Activated naive CD4-positive, alpha-beta T cell treated with anti-CD3 and anti-CD28 coated beads, Interleukin-2, amount 50 U/mL, for 24 hours (primary cell): ENCODE data around the gene CCDC57.
"Not testable (repeated sequence)": the region's sequence is repeated elsewhere in the genome, so short reads cannot be mapped to it uniquely, and the experiment has no call there.

Experiments used
- H3K27ac Mint-ChIP-seq: one replicate; pipeline ENCODE4 v1.8.0; 2021; ENCODE audit warnings: mild to moderate bottlenecking, mixed read lengths
- H3K27me3 Mint-ChIP-seq: one replicate; pipeline ENCODE4 v1.8.0; 2021; ENCODE audit warnings: mixed read lengths
- H3K36me3 Mint-ChIP-seq: one replicate; pipeline ENCODE4 v1.8.0; 2021; ENCODE audit warnings: mixed read lengths
- H3K4me1 Mint-ChIP-seq: one replicate; pipeline ENCODE4 v1.8.0; 2021; ENCODE audit warnings: mixed read lengths
- H3K4me3 Mint-ChIP-seq: one replicate; pipeline ENCODE4 v1.8.0; 2021; ENCODE audit warnings: mild to moderate bottlenecking, mixed read lengths
- H3K9me3 Mint-ChIP-seq: one replicate; pipeline ENCODE4 v1.8.0; 2021; ENCODE audit warnings: mixed read lengths

CCDC57 gene

GRCh38 chr17:82186221-82186620, 26.4 kb downstream of the CCDC57 start:
- Mint-ChIP-seq H3K36me3 (peaks cover 9% of the 10 kb centered on the region), H3K4me3 (no peak overlapping the region), H3K9me3 (no peaks in the 10 kb centered on the region), H3K27me3 (no peaks in the 10 kb centered on the region), H3K4me1 (no peaks in the 10 kb centered on the region), H3K27ac (no peak overlapping the region)

DNA sequence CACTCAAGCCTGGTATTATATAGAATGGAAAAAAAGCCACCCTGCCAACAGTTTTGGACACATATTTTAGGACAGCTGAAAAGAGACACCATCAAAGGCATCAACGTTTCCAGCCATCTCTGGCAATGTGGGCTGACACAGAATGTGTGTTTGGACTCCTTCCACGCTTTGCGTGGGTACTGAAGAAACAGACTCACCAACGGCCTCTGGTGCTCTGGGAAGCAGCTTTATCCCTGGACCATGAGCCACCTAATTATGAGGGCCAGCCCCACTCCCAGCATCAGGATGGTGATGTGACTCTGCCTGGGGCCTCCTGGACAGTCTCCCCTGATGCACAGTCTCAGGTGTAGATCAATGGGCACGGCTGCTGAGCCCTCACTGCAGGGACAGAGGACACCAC, 27.9 kb downstream of the CCDC57 start:
- H3K4me1 Mint-ChIP-seq: no peaks in the 10 kb centered on the region
- no peak overlapping the region for H3K27ac Mint-ChIP-seq
- H3K4me3 Mint-ChIP-seq: no peak overlapping the region
- peaks cover 12% of the 10 kb centered on the region for H3K36me3 Mint-ChIP-seq
- H3K9me3 Mint-ChIP-seq: no peaks in the 10 kb centered on the region
- no peaks in the 10 kb centered on the region for H3K27me3 Mint-ChIP-seq

DNA sequence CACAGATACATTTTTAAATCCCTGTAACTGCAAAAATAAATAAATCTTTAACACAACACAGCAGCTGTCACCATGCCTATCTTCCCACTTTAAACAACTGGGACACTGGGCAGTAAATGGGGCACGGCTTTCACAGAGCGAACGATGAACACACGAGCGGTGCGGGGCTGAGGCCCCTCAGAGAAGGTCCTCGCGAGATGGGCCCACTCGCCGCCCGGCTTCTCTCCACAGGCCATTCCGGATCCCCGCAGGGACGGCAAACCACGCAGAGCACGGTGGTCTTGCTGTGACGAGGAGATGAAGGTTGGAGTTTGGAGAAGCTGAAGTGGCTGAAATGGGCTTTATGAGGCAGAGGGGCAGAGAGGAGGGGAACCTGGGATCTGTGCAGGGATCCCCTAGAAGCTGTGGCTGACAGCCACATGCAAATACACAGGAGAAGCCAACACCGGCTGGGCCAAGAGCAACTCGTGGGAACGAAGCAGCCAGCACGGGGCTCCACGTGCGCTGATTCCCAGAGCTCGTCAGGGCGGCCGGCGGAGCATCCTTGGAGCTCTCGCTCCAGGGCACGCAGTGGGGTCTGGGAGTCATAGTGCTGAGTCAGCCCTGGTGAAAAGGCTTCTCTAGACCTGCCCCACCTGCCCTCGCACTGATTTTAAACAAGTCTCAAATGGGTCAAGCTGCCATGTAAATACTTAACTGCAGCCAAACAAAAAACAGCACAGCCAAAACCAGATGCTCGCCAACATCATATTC, 31.7 kb downstream of the CCDC57 start:
- Mint-ChIP-seq H3K9me3 (no peaks in the 10 kb centered on the region), H3K4me1 (no peaks in the 10 kb centered on the region), H3K27ac (no peak overlapping the region), H3K36me3 (peaks cover 13% of the 10 kb centered on the region), H3K27me3 (no peaks in the 10 kb centered on the region), H3K4me3 (no peak overlapping the region)

DNA sequence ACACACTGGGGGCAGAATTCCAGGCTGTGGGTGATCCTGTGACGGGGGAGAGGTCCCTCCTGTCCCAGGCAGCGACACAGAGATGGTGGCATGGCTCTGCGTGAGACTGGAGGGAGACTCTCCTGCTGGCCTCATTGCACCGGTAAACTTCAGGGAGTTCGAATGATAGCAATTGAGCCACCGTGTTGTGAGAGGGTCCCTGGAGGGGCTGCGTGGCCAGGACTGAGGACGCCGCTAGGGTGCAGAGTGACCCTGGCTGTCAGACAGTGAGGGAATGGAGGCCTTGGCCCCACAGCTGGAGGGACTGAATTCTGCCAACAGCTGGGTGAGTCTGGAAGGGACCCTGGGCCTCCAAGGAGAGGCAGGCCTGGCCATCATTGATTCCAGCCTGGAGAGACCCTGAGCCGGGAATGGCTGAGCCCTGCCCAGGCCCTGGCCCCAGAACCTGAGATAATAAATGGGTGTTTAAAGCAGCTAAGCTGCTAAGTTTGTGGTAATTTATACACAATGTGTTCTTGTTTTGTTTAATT, 32.6 kb downstream of the CCDC57 start:
- Mint-ChIP-seq H3K27ac (no peak overlapping the region), H3K4me3 (no peak overlapping the region), H3K27me3 (no peaks in the 10 kb centered on the region), H3K36me3 (peaks cover 12% of the 10 kb centered on the region), H3K4me1 (no peaks in the 10 kb centered on the region), H3K9me3 (no peaks in the 10 kb centered on the region)

DNA sequence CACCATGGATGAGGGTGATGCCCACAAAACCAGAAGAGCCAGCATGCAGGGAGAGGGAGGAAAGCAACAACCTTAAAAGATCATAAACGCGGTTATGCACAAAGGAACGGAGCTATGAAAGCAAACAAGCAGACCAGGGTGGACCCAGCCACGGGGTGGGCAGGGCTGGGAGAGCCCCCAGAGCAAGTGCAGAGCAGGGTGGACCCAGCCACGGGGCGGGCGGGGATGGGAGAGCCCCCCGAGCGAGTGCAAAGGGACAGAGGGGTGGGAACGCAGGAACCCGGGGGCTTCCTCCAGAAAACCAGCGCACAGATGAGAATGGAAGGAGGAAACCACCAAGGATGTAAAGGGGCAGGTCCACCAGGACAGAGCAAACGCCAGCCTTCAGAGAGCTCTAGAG, 33.2 kb downstream of the CCDC57 start:
- H3K27me3 Mint-ChIP-seq: no peaks in the 10 kb centered on the region
- H3K4me1 Mint-ChIP-seq: no peaks in the 10 kb centered on the region
- no peak overlapping the region for H3K4me3 Mint-ChIP-seq
- no peaks in the 10 kb centered on the region for H3K9me3 Mint-ChIP-seq
- H3K36me3 Mint-ChIP-seq: peaks cover 11% of the 10 kb centered on the region
- no peak overlapping the region for H3K27ac Mint-ChIP-seq

DNA sequence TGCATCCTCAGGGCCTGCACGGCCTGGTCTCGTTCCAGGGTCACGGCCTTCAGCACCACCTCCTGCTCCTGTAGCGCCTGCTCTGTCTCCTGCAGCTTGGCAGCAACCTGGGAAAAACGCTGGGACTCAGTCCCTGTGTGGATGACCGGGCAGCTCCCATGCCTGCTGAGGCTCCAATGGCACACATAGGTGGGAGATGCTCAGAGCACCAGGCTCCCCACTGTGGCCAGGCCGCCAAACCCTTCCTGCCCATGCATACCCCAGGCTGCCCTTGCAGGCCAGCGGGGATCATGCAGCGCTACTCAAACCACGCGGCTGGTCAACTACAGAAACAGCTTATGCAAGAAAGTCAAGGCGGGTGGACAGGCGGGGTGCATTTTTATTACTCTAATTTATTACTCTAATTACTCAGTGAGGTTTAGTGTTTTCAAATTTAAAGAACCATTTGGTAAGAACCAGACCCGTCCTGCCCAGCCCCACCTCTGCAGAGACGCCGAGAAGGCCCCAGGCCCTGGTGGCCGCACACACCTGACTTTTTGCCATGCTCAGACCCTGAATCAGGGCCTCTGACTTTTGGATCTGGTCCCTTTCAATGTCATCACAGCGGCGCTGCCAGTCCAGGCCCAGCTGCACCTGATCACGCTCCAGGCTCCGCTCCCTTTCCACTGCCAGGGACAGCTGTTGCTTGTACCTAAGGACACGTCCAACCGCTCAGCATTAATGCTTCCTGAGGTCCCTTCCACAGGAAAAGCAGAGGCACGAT, 34.0 kb downstream of the CCDC57 start:
- no peak overlapping the region for H3K27ac Mint-ChIP-seq
- H3K36me3 Mint-ChIP-seq: peaks cover 10% of the 10 kb centered on the region
- H3K4me1 Mint-ChIP-seq: no peaks in the 10 kb centered on the region
- H3K9me3 Mint-ChIP-seq: no peaks in the 10 kb centered on the region
- no peak overlapping the region for H3K4me3 Mint-ChIP-seq
- H3K27me3 Mint-ChIP-seq: no peaks in the 10 kb centered on the region

DNA sequence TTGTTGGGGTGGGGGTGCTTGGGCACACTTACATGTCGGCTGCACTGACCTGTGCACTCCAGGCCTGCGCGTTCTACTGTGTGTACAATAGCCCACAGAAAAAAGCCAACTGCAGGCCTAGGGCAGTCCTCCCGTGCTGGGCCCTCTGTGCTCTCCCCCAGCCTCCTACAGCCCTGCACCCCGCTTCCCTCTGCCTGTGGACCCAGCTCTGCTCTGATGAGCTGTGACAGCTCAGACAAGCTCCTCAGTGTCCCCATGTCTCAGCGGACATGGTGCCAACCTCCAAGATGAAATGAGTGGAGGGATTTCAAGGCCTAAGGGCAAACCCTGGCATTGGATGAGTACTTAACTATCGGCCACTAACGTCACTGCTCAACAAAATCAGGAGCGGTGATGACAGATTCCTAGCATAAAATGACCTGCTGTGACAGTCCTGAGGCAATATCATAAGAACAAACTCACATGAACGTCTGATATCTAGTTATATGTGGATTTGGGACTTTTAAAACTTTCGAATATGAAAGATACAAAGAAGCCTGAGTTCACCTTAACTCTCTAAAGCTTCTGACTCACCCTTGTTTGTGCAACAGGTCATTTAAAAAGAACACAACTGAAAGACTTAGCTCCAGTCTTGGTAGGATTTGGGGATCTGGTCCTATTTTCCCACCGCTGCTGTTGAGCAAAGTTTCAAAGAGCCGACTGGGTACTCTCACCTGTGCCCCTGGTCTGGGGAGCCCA, 34.7 kb downstream of the CCDC57 start:
- Mint-ChIP-seq H3K9me3 (no peaks in the 10 kb centered on the region), H3K4me3 (no peak overlapping the region), H3K27me3 (no peaks in the 10 kb centered on the region), H3K27ac (no peak overlapping the region), H3K36me3 (peaks cover 5% of the 10 kb centered on the region), H3K4me1 (no peaks in the 10 kb centered on the region)

- no peaks in the 10 kb centered on the region for H3K9me3 Mint-ChIP-seq
- peaks cover 5% of the 10 kb centered on the region for H3K36me3 Mint-ChIP-seq
- no peak overlapping the region for H3K27ac Mint-ChIP-seq
Observed at GRCh38 chr17:82177276-82177675, 35.4 kb downstream of the CCDC57 start.

GRCh38 chr17:82175951-82176350, 36.7 kb downstream of the CCDC57 start:
- Mint-ChIP-seq H3K36me3 (peaks cover 4% of the 10 kb centered on the region), H3K4me3 (no peak overlapping the region), H3K27me3 (no peaks in the 10 kb centered on the region), H3K27ac (no peak overlapping the region), H3K4me1 (no peaks in the 10 kb centered on the region), H3K9me3 (no peaks in the 10 kb centered on the region)

More at GRCh38 chr17:82177276-82177675, 35.4 kb downstream of the CCDC57 start:
- Mint-ChIP-seq H3K4me1 (no peaks in the 10 kb centered on the region), H3K4me3 (no peak overlapping the region), H3K27me3 (no peaks in the 10 kb centered on the region)

- Mint-ChIP-seq H3K36me3 (peaks cover 4% of the 10 kb centered on the region), H3K4me3 (no peak overlapping the region), H3K9me3 (no peaks in the 10 kb centered on the region), H3K4me1 (no peaks in the 10 kb centered on the region), H3K27ac (no peak overlapping the region), H3K27me3 (no peaks in the 10 kb centered on the region)
Observed at GRCh38 chr17:82175201-82175600, 37.4 kb downstream of the CCDC57 start.

GRCh38 chr17:82174042-82174857, 38.4 kb downstream of the CCDC57 start:
- H3K27ac Mint-ChIP-seq, H3K4me3 Mint-ChIP-seq, H3K27me3 Mint-ChIP-seq, H3K9me3 Mint-ChIP-seq, H3K4me1 Mint-ChIP-seq, H3K36me3 Mint-ChIP-seq: not testable (repeated sequence)

- no peaks in the 10 kb centered on the region for H3K9me3 Mint-ChIP-seq
- no peaks in the 10 kb centered on the region for H3K36me3 Mint-ChIP-seq
- no peaks in the 10 kb centered on the region for H3K27me3 Mint-ChIP-seq
- no peak overlapping the region for H3K27ac Mint-ChIP-seq
- no peaks in the 10 kb centered on the region for H3K4me1 Mint-ChIP-seq
- no peak overlapping the region for H3K4me3 Mint-ChIP-seq
Observed at GRCh38 chr17:82173351-82174041, 39.1 kb downstream of the CCDC57 start.

- Mint-ChIP-seq H3K9me3 (no peaks in the 10 kb centered on the region), H3K4me1 (no peaks in the 10 kb centered on the region), H3K36me3 (peaks cover 2% of the 10 kb centered on the region), H3K27me3 (no peaks in the 10 kb centered on the region), H3K27ac (no peak overlapping the region), H3K4me3 (no peak overlapping the region)
Observed at GRCh38 chr17:82172486-82173160, 40.0 kb downstream of the CCDC57 start.

DNA sequence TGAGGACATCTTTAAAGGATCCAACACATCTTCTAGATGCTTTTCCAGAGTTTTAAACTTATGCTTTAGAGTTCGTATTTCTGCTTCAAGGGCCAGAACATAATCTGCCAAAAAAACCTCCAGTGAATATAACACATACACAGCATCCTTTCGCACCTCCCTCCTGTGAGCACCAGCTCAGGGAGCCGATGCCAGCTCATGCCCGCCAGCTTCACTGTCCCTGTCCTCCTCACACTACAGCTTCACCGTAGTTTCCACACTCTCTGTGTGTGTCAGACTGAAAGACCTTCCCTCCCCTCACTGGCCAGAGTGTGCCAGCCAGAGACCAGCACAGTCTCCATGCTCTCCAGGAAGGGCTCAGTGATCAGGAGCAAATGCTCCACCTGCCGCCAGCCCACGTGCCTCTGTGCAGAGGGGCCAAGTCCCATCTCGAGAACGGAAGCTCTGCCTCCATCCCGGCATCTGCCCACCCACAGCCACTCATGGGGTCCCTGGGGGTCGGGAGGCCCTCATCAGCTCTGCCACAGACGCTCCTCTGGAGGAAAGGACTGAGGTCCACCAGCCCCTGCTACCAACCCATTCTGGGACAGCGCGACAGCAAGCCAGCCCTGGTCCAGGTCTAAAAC, 40.8 kb downstream of the CCDC57 start:
- Mint-ChIP-seq H3K27me3 (no peaks in the 10 kb centered on the region), H3K4me1 (no peaks in the 10 kb centered on the region), H3K4me3 (no peak overlapping the region), H3K27ac (no peak overlapping the region), H3K9me3 (no peaks in the 10 kb centered on the region), H3K36me3 (peaks cover 5% of the 10 kb centered on the region)
